ENCODE results near the gene ZNF580.

Gene ZNF580

GRCh38 chr19:55683449-55684261 lies 42.9 kb downstream of the ZNF580 start:
- TF ChIP-seq CTCF (IDR thresholded peaks at IDR 0.05; ENCODE audit: low read depth, low read length, missing control alignments) = no peak
- H3K4me3 ChIP-seq (ENCODE audit: low read depth, low read length) = no peak overlapping the region
- DNase-seq (ENCODE audit: low read depth) = no peak

GRCh38 chr19:55684946-55685681 lies 44.3 kb downstream of the ZNF580 start:
- no peak for TF ChIP-seq CTCF (IDR thresholded peaks at IDR 0.05; ENCODE audit: low read depth, low read length, missing control alignments)
- no peak for DNase-seq (ENCODE audit: low read depth)
- no peak overlapping the region for H3K4me3 ChIP-seq (ENCODE audit: low read depth, low read length)

- no peak overlapping the region for H3K4me3 ChIP-seq (ENCODE audit: low read depth, low read length)
- no peak for TF ChIP-seq CTCF (IDR thresholded peaks at IDR 0.05; ENCODE audit: low read depth, low read length, missing control alignments)
- DNase-seq (ENCODE audit: low read depth) = no peak
Observed at GRCh38 chr19:55685776-55686175, 45.0 kb downstream of the ZNF580 start.

- TF ChIP-seq CTCF (IDR thresholded peaks at IDR 0.05; ENCODE audit: low read depth, low read length, missing control alignments) = no peak
- H3K4me3 ChIP-seq (ENCODE audit: low read depth, low read length) = no peak overlapping the region
- DNase-seq (ENCODE audit: low read depth) = no peak
Observed at GRCh38 chr19:55686311-55687050, 45.7 kb downstream of the ZNF580 start.

GRCh38 chr19:55687281-55688201 lies 46.7 kb downstream of the ZNF580 start:
- no peak overlapping the region for H3K4me3 ChIP-seq (ENCODE audit: low read depth, low read length)
- TF ChIP-seq CTCF (IDR thresholded peaks at IDR 0.05; ENCODE audit: low read depth, low read length, missing control alignments) = no peak
- no peak for DNase-seq (ENCODE audit: low read depth)
